GM04504 (cell line): ENCODE results near the gene TCF7L2.

Experiments
- DNase-seq: peaks from one replicate; pipeline ENCODE4 v3.0.0-alpha.2; 2012; ENCODE audit warnings: low read depth

The TCF7L2 gene

GRCh38 chr10:112949875-112950507, at the start of gene TCF7L2:
Gene TCF7L2, plus strand, starts transcription at chr10:112950247. Its CDS starts 510 bp downstream, at chr10:112950757.
- DNase-seq, result peak; percentile 96

GRCh38 chr10:112902730-112903129, 47.3 kb upstream of the TCF7L2 start:
- DNase-seq, result no peak

GRCh38 chr10:112904000-112904399, 46.0 kb upstream of the TCF7L2 start:
- peak; percentile 10 for DNase-seq

GRCh38 chr10:112906945-112907344, 43.1 kb upstream of the TCF7L2 start:
- no peak for DNase-seq

- DNase-seq, result no peak
These were observed 42.2 kb upstream of the TCF7L2 start for GRCh38 chr10:112907893-112908292.

GRCh38 chr10:112911206-112911605, 38.8 kb upstream of the TCF7L2 start:
- no peak for DNase-seq

- no peak for DNase-seq
These were observed 37.6 kb upstream of the TCF7L2 start for GRCh38 chr10:112912410-112912928.

- no peak for DNase-seq
These were observed 36.8 kb upstream of the TCF7L2 start for GRCh38 chr10:112913255-112913654.

- no peak for DNase-seq
These were observed 36.3 kb upstream of the TCF7L2 start for GRCh38 chr10:112913661-112914287.

- DNase-seq, result no peak
These were observed 35.6 kb upstream of the TCF7L2 start for GRCh38 chr10:112914288-112914952.

- peak; percentile 4 for DNase-seq
These were observed 34.2 kb upstream of the TCF7L2 start for GRCh38 chr10:112915590-112916572.

- no peak for DNase-seq
These were observed 32.4 kb upstream of the TCF7L2 start for GRCh38 chr10:112917681-112918080.

- DNase-seq, result no peak
These were observed 31.3 kb upstream of the TCF7L2 start for GRCh38 chr10:112918771-112919170.

- peak; percentile 40 for DNase-seq
These were observed 30.3 kb upstream of the TCF7L2 start for GRCh38 chr10:112919721-112920120.

- no peak for DNase-seq
These were observed 22.9 kb upstream of the TCF7L2 start for GRCh38 chr10:112926906-112927688.

- no peak for DNase-seq
These were observed 22.1 kb upstream of the TCF7L2 start for GRCh38 chr10:112927980-112928379.

GRCh38 chr10:112932658-112933057, 17.4 kb upstream of the TCF7L2 start:
- no peak for DNase-seq

- DNase-seq, result no peak
These were observed 15.9 kb upstream of the TCF7L2 start for GRCh38 chr10:112934193-112934592.

- no peak for DNase-seq
These were observed 11.1 kb upstream of the TCF7L2 start for GRCh38 chr10:112938808-112939482.

- no peak for DNase-seq
These were observed 4.2 kb upstream of the TCF7L2 start for GRCh38 chr10:112945811-112946210.
